Measurements from ENCODE around the gene PNPLA3.

DNA sequence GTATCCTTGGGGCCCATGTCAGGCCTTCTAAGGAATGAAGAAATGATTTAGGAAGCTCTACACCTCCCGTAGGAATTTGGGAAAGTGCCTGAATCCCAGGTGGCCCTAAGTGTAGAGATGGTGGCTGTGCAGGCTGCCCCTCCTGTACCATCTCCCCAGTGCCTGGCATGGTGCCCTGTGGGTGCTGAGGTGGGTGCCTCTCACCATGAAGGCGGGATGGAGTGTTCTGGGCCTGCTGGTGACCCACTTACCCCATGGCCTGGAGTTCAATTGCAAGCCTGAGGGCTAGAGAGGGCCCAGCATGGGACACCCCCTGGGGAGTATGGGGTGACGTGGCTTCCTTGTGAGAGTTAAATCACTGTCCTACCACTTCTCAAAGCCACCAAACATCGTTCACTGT is 51.4 kb downstream of the PNPLA3 start:
- TF ChIP-seq, protein P1, sequence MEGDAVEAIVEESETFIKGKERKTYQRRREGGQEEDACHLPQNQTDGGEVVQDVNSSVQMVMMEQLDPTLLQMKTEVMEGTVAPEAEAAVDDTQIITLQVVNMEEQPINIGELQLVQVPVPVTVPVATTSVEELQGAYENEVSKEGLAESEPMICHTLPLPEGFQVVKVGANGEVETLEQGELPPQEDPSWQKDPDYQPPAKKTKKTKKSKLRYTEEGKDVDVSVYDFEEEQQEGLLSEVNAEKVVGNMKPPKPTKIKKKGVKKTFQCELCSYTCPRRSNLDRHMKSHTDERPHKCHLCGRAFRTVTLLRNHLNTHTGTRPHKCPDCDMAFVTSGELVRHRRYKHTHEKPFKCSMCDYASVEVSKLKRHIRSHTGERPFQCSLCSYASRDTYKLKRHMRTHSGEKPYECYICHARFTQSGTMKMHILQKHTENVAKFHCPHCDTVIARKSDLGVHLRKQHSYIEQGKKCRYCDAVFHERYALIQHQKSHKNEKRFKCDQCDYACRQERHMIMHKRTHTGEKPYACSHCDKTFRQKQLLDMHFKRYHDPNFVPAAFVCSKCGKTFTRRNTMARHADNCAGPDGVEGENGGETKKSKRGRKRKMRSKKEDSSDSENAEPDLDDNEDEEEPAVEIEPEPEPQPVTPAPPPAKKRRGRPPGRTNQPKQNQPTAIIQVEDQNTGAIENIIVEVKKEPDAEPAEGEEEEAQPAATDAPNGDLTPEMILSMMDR (IDR thresholded peaks at IDR 0.05; ENCODE audit: low read depth, low read length, poor library complexity, severe bottlenecking) = no peak
- TF ChIP-seq EZH2phosphoT487 (IDR thresholded peaks at IDR 0.05; ENCODE audit: borderline replicate concordance, low read length) = no peak
